ENCODE measurements around the gene ZDHHC12.

Gene ZDHHC12

DNA sequence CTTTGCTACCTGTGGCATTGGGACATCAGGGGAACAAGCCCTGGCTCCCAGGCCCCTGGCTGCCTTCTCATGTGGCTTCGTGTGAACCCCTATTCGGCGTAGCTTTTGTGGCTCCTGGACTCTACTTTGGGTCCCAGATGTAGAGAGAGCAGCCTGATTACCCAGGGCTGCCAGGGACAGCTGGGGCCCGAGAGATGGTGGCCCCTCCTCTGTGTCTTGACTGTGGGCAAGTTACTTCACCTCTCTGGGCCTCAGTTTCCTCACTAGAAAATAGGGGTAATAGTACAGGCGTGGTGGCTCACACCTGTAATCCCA lies 19.6 kb downstream of the ZDHHC12 start:
- ChIA-PET POLR2A (interaction anchor here (1.2 to 3.7 kb wide), 2 partner anchors 18 to 20 kb away, joined by 3 to 22 read pairs; partner anchors contain the start of gene ZDHHC12), CTCF (interaction anchor here (0.7 to 1.4 kb wide), 3 partner anchors 13 to 69 kb away, joined by 3 read pairs; no protein-coding TSS in a partner anchor)
- peaks cover 0 to 27% of the 10 kb centered on the region in 2 experiments; a peak in 2 of 3 replicates for H3K36me3 ChIP-seq (ENCODE audit: control insufficient read depth in 2 of 2, insufficient read depth in 1 of 2, low read length in 2 of 2)
- H3K4me1 ChIP-seq (ENCODE audit: control insufficient read depth, insufficient read depth, low read length): no peaks in the 10 kb centered on the region
- no peak overlapping the region; the same call in 1 of the 2 replicates for H3K27ac ChIP-seq (ENCODE audit: extremely low read depth, low read depth, low read length)
- no peak for TF ChIP-seq REPIN1 (tag by site-specific recombination; IDR thresholded peaks at IDR 0.05; ENCODE audit: low read depth)
- 0 out of 2 replicates have a peak, but pooled peaks have one; percentile 12 for TF ChIP-seq SCRT1 (tag by site-specific recombination; IDR thresholded peaks at IDR 0.05; ENCODE audit: borderline replicate concordance)
- no peak overlapping the region for H3K4me3 ChIP-seq (ENCODE audit: low read depth, low read length)
- H3K9me3 ChIP-seq (ENCODE audit: control insufficient read depth, insufficient read depth, low read depth, low read length): no peaks in the 10 kb centered on the region

DNA sequence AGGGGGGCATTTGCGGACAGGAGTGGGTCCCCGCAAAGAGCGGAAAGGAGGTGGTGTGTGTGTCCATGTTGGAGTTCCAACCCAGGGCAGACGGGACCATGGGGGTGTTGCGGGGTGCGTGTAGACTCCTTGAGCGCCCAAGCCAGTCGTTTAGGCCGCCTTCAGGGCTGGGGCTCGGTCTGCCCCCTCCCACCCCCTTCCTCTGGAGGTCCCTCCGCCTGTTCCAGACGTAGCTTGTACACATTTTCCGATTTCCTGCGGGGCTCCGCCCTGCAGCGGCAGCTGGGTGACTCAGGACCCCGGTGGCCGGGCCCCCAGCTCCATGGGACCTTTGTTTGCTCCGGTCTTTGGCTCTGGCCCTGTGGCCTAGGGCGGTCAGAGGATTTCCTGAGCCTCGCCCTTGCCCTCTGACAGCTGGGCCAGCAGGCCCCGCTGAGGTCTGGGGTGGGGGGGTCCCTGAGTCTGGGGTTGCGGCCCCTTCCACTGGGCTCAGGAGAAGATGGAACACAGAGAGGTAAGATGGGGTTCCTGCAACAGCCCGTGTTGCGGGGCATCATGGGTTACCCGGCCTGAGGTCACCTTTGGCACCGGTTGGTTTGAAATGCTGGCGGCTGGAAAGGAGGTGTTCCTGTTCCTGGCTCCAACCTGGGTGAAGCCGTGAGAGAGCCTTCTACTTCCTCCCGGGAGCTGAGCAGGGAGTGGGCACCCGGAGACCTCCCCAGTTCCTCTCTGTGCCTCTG lies 20.1 kb downstream of the ZDHHC12 start:
- H3K4me3 ChIP-seq (ENCODE audit: low read depth, low read length): peak overlapping the region; percentile 79
- POLR2A ChIA-PET: interaction anchor here (0.6 to 3.7 kb wide), 3 partner anchors 15 to 82 kb away, joined by 3 to 22 read pairs (median 4); partner anchors contain the start of genes SET and ZDHHC12
- TF ChIP-seq ZNF292 (tag by site-specific recombination; IDR thresholded peaks at IDR 0.05; ENCODE audit: borderline replicate concordance, low read depth) (no peak), ZNF133 (tag by site-specific recombination; IDR thresholded peaks at IDR 0.05) (no peak), ZNF76 (tag by site-specific recombination; IDR thresholded peaks at IDR 0.05; ENCODE audit: borderline replicate concordance, low read depth) (no peak), ZFHX2 (tag by site-specific recombination; conservative IDR thresholded peaks at IDR 0.05) (0 out of 2 replicates have a peak, but pooled peaks have one; percentile 4), GFI1B (tag by site-specific recombination; IDR thresholded peaks at IDR 0.05) (0 out of 2 replicates have a peak, but pooled peaks have one; percentile 4), SP3 (tag by site-specific recombination; IDR thresholded peaks at IDR 0.05) (0 out of 2 replicates have a peak, but pooled peaks have one; percentile 32), YY2 (tag by site-specific recombination; IDR thresholded peaks at IDR 0.05) (0 out of 2 replicates have a peak, but pooled peaks have one; percentile 4), ZSCAN23 (tag by site-specific recombination; IDR thresholded peaks at IDR 0.05) (no peak), ZNF791 (tag by site-specific recombination; IDR thresholded peaks at IDR 0.05) (no peak), ZBTB17 (tag by site-specific recombination; IDR thresholded peaks at IDR 0.05) (0 out of 2 replicates have a peak, but pooled peaks have one; percentile 4), ZIC2 (tag by site-specific recombination; IDR thresholded peaks at IDR 0.05) (no peak), ZFP3 (tag by site-specific recombination; IDR thresholded peaks at IDR 0.05; ENCODE audit: low read depth) (no peak), ZNF571 (tag by site-specific recombination; IDR thresholded peaks at IDR 0.05) (no peak), ZNF600 (tag by site-specific recombination; IDR thresholded peaks at IDR 0.05) (0 out of 2 replicates have a peak, but pooled peaks have one; percentile 5)
- TF ChIP-seq, protein P1, sequence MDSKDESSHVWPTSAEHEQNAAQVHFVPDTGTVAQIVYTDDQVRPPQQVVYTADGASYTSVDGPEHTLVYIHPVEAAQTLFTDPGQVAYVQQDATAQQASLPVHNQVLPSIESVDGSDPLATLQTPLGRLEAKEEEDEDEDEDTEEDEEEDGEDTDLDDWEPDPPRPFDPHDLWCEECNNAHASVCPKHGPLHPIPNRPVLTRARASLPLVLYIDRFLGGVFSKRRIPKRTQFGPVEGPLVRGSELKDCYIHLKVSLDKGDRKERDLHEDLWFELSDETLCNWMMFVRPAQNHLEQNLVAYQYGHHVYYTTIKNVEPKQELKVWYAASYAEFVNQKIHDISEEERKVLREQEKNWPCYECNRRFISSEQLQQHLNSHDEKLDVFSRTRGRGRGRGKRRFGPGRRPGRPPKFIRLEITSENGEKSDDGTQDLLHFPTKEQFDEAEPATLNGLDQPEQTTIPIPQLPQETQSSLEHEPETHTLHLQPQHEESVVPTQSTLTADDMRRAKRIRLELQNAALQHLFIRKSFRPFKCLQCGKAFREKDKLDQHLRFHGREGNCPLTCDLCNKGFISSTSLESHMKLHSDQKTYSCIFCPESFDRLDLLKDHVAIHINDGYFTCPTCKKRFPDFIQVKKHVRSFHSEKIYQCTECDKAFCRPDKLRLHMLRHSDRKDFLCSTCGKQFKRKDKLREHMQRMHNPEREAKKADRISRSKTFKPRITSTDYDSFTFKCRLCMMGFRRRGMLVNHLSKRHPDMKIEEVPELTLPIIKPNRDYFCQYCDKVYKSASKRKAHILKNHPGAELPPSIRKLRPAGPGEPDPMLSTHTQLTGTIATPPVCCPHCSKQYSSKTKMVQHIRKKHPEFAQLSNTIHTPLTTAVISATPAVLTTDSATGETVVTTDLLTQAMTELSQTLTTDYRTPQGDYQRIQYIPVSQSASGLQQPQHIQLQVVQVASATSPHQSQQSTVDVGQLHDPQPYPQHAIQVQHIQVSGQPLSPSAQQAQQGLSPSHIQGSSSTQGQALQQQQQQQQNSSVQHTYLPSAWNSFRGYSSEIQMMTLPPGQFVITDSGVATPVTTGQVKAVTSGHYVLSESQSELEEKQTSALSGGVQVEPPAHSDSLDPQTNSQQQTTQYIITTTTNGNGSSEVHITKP (tag by site-specific recombination; IDR thresholded peaks at IDR 0.05): 0 out of 2 replicates have a peak, but pooled peaks have one; percentile 49
- TF ChIP-seq, protein P2, sequence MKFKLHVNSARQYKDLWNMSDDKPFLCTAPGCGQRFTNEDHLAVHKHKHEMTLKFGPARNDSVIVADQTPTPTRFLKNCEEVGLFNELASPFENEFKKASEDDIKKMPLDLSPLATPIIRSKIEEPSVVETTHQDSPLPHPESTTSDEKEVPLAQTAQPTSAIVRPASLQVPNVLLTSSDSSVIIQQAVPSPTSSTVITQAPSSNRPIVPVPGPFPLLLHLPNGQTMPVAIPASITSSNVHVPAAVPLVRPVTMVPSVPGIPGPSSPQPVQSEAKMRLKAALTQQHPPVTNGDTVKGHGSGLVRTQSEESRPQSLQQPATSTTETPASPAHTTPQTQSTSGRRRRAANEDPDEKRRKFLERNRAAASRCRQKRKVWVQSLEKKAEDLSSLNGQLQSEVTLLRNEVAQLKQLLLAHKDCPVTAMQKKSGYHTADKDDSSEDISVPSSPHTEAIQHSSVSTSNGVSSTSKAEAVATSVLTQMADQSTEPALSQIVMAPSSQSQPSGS (tag by site-specific recombination; IDR thresholded peaks at IDR 0.05; ENCODE audit: low read depth): no peak
- TF ChIP-seq, protein P3, sequence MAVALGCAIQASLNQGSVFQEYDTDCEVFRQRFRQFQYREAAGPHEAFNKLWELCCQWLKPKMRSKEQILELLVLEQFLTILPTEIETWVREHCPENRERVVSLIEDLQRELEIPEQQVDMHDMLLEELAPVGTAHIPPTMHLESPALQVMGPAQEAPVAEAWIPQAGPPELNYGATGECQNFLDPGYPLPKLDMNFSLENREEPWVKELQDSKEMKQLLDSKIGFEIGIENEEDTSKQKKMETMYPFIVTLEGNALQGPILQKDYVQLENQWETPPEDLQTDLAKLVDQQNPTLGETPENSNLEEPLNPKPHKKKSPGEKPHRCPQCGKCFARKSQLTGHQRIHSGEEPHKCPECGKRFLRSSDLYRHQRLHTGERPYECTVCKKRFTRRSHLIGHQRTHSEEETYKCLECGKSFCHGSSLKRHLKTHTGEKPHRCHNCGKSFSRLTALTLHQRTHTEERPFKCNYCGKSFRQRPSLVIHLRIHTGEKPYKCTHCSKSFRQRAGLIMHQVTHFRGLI (tag by site-specific recombination; IDR thresholded peaks at IDR 0.05): peak; percentile 70
- TF ChIP-seq, protein P4, sequence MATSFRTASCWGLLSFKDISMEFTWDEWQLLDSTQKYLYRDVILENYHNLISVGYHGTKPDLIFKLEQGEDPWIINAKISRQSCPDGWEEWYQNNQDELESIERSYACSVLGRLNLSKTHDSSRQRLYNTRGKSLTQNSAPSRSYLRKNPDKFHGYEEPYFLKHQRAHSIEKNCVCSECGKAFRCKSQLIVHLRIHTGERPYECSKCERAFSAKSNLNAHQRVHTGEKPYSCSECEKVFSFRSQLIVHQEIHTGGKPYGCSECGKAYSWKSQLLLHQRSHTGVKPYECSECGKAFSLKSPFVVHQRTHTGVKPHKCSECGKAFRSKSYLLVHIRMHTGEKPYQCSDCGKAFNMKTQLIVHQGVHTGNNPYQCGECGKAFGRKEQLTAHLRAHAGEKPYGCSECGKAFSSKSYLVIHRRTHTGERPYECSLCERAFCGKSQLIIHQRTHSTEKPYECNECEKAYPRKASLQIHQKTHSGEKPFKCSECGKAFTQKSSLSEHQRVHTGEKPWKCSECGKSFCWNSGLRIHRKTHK (tag by site-specific recombination; IDR thresholded peaks at IDR 0.05): no peak
- TF ChIP-seq, protein P5, sequence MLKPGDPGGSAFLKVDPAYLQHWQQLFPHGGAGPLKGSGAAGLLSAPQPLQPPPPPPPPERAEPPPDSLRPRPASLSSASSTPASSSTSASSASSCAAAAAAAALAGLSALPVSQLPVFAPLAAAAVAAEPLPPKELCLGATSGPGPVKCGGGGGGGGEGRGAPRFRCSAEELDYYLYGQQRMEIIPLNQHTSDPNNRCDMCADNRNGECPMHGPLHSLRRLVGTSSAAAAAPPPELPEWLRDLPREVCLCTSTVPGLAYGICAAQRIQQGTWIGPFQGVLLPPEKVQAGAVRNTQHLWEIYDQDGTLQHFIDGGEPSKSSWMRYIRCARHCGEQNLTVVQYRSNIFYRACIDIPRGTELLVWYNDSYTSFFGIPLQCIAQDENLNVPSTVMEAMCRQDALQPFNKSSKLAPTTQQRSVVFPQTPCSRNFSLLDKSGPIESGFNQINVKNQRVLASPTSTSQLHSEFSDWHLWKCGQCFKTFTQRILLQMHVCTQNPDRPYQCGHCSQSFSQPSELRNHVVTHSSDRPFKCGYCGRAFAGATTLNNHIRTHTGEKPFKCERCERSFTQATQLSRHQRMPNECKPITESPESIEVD (tag by site-specific recombination; IDR thresholded peaks at IDR 0.05): no peak
- peak overlapping the region; percentile 80; the same call in 1 of the 2 replicates for H3K27ac ChIP-seq (ENCODE audit: extremely low read depth, low read depth, low read length)
- H3K36me3 ChIP-seq (ENCODE audit: control insufficient read depth in 2 of 2, insufficient read depth in 1 of 2, low read length in 2 of 2): peaks cover 0 to 27% of the 10 kb centered on the region in 2 experiments; a peak in 2 of 3 replicates
- no peaks in the 10 kb centered on the region for H3K4me1 ChIP-seq (ENCODE audit: control insufficient read depth, insufficient read depth, low read length)
- no peaks in the 10 kb centered on the region for H3K9me3 ChIP-seq (ENCODE audit: control insufficient read depth, insufficient read depth, low read depth, low read length)
- CTCF ChIA-PET: interaction anchor here (1.3 to 1.4 kb wide), 2 partner anchors 13 to 69 kb away, joined by 3 read pairs; no protein-coding TSS in a partner anchor

All from HEK293 (cell line).